Sciatic nerve (tissue), 2 donors: ENCODE data around the gene STUM. TPM values are rescaled to one million over a fixed set of nuclear protein-coding genes. Genes with fewer than 3 reads are reported as not detected.
"Not testable (repeated sequence)": the region's sequence is repeated elsewhere in the genome, so short reads cannot be mapped to it uniquely, and the experiment has no call there.

ENCODE experiments used
- ATAC-seq: fragments of 200-7000 bp; cut with Tn5 transposase; one replicate; pipeline ENCODE4 v1.9.1; 2020; ENCODE audit warnings: mild to moderate bottlenecking, moderate library complexity
- DNase-seq: peaks from one replicate; pipeline ENCODE4 v3.0.0-alpha.2; 2020; ENCODE audit warnings: low spot score
- intact Hi-C: fragments of 100-400 bp; cut with DNase I; formaldehyde crosslinking; loops from one replicate; pipeline ENCODE4 v1.14.2; 2022
- total RNA-seq: library from RNA; stranded (reverse); fragmentation: NEBNext Ultra II Directional; extraction: Animal tissue kit (Norgen Biotek cat#: 25700); gene quantifications from one replicate; pipeline ENCODE4 v1.2.1, GENCODE V29; 2021
- donor health status: DM: no; HTN: no; CAD: no.
- donor health status: DM: no; HTN: no; CAD: no.

The STUM gene
- total RNA-seq, 1 donor from 2014 or later: 7.8 TPM

DNA sequence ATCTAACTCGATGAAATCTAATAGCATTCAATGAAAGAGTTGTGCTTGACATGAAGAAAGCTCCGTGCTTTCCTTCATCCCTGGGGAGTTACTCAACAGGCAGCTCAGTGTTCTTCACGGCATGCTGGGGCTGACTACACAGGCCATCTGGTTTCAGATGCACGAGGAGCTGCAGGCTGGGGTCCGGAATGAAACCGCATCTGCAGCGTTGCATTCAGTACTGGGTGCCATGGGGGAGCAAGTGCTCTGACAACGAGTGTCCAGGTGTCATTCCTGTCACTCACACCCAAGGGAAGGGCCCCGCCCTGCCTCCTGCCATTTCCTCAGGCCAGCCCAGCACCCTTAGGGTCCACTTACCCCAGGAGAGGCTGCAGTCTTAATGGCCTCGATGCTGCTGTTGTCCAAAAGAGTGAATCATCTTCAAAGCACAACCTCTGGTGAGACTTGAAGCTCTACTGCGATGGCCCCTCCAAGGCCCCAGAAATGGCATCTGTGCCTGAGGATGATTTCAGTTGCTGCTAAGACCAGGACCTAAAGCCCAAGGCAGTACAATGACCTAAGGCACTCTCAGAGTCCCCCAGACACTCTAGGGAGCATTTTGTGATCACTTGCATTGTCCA lies 61.4 kb downstream of the STUM start:
- intact Hi-C loops: no loop called here
- ATAC-seq: peak; percentile 91
- peak; percentile 65 for DNase-seq

DNA sequence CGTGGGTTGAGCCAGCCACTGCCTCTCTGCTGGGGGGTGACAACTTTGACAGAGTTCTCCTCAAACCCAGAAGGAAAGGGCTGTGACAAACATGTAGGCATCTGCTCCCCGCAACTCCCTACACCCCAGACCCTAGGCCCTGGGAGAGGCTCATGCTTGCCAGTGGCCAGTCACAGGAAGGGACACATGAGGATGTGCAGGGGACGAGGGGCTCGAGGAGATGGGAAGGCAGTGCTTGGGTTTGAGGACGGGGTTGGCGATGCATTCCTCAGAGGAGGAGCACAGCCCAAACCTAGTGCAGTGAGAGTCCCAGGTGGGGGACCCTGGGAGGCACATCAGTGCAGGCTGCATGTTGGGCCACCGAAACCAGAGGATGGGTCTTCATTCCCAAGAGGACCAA lies 62.1 kb downstream of the STUM start:
- ATAC-seq: no peak
- intact Hi-C loops: no loop called here
- DNase-seq: peak; percentile 19

DNA sequence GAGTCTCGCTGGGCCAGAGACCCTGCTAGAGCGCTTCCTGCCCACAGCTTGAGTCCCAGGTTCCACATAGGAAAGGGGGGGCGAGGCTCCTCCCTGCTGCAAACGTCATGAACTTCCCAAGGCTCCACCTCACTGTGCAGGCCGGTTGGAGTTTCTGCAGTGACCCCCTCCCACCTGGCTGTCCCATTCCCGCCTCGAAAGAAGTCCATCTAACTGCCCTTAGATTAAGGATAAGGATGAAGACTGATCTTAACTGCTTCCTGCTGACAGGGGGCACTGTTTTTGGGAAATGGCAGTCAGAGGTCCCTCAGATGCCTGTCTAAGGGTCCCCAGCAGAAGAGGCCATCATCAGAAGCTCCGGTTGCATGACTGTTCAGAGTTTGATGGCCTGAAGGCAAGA lies 62.7 kb downstream of the STUM start:
- peak; percentile 33 for DNase-seq
- intact Hi-C loops: no loop called here
- no peak for ATAC-seq

DNA sequence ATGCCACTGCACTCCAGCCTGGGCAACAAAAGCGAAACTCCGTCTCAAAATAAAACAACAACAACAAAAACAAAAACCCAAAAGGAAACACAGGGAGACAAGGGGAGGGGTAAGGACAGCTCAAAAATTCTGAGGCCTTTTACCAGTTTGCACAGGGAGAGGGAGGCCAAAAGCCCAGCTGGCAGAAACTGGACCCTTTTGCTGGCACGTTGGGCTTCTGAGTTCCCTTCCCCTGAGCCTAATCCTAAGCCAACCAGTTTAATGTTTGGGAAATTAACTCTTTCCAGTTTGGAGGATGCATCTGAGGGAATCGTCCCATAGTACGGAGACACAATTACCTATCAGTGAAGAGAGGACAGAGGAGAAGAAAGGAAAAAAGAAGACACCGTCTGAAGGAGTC lies 63.4 kb downstream of the STUM start:
- intact Hi-C loops, ATAC-seq: not testable (repeated sequence)
- DNase-seq: peak; percentile 21

DNA sequence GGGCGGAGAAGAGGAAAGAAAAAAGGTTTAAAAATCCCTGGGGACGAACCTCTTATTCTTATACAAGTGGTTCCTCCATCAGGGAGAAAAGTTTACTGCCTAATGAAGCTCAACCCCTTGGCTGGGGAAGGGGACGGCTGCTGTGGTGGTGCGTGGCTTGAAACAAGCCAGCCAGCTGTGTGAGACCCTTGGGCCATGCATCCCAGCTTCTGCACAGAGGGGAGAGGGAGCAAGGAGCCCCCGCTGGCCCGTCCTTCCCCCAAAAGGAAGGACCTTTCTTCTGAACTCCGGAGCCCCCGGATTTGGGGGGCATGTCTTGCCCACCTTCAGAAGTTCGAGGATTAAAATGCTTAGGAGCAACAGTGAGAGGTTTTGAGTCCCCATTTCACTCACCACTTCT lies 67.3 kb downstream of the STUM start:
- DNase-seq (peak; percentile 41), ATAC-seq (no peak)
- intact Hi-C loops: no loop called here

DNA sequence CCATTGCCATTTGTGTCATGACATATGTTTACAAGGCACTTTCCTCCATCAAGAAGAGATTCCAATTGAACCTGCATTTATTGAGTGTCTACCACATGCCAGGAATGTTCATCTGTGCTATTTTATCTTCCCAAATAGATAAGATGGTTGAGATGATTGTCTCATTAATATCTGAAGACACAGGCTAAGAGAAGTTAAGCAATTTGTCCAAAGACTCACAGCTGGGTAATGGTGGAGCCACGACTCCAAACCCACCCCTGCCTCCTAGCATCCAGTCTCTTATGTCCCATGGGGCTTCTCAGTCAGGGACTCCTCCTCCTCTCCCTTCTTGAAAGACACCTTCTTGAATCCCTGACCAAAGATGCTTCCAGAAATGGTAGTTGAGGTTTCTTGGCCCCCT lies 68.1 kb downstream of the STUM start:
- intact Hi-C loops: no loop called here
- ATAC-seq: no peak
- DNase-seq: no peak

DNA sequence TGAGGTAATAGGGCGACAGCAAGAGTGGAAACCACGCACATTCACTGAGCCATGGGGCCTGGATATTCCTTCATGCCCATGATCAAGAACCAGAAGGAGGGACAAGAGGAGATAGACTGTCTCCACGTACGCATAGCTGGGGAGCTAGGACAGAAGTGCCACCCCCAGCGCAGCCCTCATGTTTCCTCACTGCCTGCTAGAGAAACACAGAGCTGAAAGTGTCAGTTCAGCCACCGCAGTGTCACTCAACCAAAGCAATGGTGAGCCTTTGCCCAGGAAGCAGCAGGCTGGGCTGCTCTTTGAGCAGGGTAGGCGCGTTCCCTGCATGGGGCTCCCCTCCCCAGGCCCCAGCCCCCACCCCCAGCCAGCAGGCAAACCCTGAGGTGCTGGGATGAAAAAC lies 68.5 kb downstream of the STUM start:
- intact Hi-C loops: no loop called here
- DNase-seq (no peak), ATAC-seq (no peak)

DNA sequence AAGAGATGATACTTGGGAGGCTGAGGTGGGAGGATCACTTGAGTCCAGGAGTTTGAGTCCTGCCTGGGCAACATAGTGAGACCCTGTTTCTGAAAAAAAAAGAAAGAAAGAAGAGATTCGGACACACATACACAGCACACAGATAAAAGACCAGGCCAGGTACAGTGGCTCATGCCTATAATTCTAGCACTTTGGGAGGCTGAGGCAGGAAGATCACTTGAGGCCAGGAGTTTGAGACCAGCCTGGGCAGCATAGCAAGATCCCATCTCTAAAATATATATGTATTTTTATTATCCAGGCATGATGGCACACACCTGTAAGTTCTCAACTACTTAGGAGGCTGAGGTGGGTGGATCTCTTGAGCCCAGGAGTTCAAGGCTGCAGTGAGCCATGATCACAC lies 69.2 kb downstream of the STUM start:
- DNase-seq, intact Hi-C loops, ATAC-seq: not testable (repeated sequence)

DNA sequence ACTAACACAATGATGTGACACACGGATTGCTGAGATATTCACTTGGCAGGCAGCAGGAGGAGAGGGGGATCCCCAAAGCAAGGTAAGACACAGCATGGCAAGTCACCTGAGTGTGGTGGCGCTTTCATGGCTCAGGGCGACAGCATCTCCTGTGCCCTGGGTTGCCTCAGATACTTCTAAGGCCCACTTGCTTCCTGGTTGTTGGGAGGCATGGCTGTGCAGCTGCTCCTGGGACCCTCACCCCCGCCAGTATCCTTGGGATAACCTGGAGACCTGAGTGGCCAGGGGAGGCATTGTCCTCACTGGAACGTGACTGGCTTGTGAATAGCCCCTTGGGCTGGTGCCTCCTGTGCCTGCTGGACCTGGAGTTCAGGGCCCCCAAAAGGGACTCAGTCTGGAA lies 69.8 kb downstream of the STUM start:
- intact Hi-C loops: no loop called here
- no peak for DNase-seq
- ATAC-seq: no peak

DNA sequence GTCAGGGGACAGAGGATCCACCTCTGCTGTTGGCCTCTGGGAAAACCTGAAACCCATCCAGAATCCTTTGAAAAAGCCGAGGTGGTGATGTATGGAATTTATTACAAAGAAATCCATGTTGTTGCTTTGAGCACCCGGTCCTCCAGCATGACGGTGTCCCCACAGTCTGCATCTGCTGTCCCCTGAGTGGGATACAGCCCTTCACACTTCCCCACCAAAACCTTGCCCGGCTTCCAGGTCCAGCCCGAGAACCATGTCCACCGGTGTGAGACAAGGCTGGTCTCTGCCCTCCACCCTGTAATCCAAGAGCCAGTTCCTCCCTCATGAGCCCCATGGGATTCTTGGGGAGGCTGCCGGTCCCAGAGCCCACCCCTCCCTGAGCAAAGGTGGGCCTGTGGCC lies 70.5 kb downstream of the STUM start:
- DNase-seq: no peak
- ATAC-seq: no peak
- intact Hi-C loops: no loop called here

DNA sequence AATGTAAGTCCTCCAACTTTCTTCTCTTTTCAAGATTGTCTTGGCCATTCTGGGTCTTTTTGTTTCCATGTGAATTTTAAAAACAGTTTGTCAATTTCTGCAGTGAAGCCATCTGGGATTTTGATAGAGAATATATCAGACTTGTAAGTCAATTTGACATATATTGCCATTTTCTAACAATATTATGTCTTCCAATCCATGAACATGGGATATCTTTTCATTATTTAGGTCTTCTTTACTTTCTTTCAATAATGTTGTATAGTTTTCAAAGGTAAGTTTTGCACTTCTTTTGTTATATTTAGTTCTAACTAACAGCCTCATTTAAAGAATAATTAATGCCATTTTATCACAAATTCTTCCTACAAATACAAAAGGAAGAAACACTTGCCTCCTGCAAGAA lies 73.4 kb downstream of the STUM start:
- intact Hi-C loops: no loop called here
- ATAC-seq (no peak), DNase-seq (no peak)

DNA sequence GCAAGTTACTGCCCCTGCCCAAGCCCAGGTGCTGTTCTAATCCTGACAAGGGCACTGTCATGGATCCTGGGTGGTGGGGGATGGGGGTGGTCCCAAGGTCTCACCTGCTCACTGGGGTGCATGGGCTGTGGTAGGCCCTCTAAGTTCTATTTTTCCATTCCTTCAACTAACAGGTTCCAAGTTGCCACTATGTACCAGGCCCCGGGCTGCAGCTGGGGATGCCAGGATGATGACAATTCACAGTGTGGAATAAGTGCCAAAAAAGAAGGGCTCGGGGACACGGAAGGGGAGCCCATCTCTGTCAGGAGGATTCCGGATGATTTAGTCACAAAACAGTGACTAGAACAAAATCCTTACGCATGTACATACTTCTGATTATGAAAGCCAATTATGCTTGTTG lies 76.0 kb downstream of the STUM start:
- ATAC-seq (no peak), DNase-seq (no peak)
- intact Hi-C loops: no loop called here

DNA sequence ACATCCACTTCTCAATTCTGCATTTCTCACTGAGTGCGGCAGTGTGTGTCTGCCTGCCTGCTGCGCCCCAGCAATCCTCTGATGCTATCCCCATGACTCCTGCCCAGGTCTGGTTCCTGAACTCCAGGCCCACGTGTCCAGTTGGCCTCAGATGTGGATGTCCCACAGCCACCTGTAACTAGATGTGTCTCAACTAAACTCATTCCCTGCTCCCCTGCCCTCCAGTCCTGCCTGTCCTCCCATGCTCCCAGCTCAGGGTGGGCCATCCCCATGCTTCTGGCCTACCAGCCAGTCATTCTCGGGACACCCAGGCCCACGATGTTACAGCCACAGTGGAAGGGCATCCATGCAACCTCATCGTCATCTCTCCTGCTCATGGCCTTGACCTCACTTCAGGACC lies 76.8 kb downstream of the STUM start:
- intact Hi-C loops: no loop called here
- ATAC-seq (no peak), DNase-seq (peak; percentile 46)

DNA sequence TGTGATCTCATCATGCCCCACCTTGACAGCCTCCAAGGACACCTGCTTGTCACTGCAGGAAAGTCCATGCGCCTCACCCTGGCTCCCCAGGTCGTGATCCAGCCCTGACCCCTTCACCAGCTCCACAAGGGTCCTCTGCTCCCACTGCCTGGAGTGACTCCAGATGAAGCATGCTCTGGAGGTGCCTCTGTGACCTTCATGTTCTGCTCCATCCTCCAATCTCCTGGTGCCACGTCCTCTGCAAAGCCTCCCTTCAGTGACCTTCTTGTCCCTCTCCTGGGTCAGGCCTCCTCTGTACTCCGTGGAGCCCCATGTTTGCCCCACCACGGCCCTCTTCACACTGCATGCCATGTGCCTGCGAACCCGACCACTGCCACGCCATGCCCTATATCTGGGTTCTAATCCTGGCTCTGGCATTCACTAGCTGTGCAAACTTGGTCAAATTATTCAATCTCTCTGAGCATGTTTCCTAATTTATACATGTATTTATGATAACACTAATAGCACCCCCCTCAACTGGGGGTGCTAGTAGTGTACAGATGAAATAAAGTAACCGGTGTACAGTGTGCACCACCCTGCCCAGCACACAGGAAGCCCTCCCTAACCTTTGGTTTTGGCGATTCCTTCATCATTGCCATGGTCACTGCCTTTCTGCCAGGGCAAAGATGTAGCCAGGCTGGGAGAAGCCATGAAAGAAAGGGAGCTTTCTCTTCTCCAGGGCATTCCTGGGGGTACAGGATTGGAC lies 77.4 kb downstream of the STUM start:
- DNase-seq (peak; percentile 54), ATAC-seq (peak; percentile 48)
- intact Hi-C loops: no loop called here

DNA sequence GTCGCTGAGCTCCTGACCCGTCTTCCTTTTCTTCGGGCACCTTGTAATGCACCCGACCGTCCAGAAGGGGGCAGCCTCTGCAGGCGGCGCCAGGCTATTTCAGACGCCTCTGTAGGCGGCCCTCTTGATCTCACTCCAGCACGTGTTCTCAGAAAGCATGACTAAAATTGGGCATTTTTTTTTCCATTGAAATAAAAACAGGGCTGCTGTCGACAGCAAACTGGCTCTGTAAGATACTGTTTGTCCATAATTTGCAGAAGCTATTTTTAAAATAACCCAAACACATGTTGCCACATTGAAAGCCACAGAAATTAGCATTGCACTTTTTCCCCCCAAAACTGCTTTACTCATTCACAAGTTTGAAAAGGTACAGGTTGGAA lies 78.0 kb downstream of the STUM start:
- intact Hi-C loops: no loop called here
- DNase-seq: peak; percentile 89
- peak; percentile 91 for ATAC-seq

DNA sequence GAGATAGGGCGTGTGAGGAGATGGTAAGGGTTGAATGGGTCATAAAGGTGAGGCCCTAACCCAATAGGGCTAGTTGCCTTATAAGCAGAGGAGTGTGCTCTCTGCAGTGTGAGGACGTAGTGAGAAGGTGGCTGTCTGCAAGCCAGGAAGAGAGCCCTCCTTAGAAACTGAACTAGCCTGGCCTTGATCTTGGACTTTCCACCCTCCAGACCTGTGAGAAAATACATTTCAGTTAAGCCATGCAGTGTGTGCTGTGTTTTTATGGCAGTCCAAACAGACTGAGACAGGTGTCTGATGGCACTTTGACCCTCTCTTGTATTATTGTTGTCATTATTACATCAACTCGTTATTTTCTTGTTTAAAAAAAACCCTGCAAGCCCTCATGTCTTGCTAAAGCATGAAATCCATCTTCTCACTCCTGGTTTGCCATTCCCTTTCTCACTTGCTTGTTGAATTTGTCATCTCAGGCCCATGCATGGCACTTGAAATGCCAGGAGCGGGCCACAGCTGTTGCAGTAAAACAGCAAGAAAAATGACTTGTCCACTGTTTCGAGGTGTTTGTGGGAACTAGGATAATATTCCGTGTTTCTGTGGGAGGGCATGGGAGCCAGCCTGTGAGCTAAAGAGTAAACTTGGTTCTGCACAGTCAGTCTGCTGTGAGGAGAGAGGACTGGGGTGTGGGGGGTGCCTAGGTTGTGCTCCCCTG lies 78.6 kb downstream of the STUM start:
- intact Hi-C loops: no loop called here
- ATAC-seq (no peak), DNase-seq (no peak)

DNA sequence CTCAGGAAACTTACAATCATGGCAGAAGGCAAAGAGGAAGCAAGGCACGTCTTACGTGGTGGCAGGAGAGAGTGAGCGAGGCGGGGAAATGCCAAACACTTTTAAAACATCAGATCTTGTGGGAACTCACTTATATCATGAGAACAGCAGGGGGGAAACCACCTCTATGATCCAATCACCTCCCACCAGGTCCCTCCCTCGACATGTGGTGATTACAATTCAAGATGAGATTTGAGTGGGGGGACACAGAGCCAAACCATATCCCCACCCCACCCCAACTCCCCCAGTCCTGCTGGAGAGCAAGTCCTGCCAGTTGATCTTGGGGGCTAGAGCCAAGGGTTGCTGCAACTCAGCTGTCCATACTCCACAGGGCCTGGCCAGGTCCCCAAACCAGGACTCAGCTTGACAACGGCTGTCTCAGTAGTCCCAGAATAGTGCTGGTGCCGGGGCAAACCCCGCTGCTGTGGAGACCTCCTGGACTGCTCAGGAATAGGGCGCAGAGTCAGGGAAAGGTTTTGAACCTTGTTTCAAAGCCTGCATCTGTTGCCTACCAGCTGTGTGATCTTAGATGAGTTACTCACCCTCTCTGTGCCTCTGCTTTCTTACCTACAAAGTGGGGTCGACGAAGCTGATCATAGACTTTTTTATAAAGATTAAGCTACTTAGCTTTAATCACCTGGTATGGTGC lies 79.5 kb downstream of the STUM start:
- intact Hi-C loops: no loop called here
- no peak for ATAC-seq
- DNase-seq: peak; percentile 45

DNA sequence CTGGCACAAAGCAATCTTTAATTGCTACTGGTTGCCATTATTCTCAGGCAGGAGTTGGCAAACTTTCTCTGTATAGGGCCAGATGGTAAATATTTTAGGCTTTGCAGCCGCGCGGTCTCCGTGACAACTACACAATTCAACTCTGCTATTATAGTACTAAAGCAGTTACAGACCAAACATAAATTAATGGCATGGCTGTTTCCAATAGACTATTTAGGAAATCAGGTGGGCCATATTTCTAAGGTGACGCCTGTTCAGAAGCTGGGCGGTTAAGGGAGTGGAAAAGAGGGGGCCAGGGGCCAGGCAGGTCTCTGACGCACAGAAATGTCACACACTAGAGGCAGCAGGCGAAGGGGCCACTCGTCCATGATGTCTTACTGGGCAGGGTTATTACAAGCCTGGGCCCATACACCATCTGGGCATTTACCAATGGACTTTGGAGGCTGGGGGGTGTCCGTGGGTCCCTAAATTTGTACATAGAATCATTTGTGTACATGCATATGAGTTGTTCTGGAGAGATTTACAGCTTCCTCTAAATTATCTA lies 80.1 kb downstream of the STUM start:
- no peak for DNase-seq
- intact Hi-C loops: no loop called here
- ATAC-seq: no peak

DNA sequence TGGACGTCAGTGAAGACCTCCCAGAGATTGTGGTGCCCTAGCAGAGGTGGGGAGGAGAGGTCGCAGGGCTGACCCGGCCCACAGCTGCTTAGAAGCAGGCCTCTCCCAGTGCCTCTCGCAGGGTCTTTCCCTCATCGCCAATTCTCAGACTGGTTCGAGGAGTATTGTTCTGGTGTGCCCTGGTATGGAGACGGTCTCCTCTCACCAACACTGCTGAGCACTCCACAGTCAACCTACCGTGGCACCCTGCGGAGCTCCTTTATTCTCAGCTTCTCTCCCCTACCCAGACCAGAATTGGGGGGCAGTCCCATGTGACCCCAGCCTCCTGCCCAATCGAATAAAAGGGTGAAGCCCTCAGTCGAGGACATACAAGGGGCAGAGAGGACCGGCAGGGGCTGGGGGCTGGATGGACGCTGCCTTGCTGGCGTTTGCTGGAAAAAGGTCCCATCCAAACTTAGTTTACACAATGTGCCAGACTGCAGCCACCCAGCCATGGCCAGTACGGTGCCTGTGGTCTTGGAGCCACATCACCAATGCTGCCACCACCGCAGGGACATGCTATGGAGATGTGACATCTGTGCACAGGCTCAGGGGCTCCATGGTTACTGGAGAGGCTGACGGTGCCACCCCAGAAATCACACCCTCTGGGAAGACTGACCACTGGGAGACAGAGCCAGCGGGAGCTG lies 80.8 kb downstream of the STUM start:
- DNase-seq: peak; percentile 51
- no peak for ATAC-seq
- intact Hi-C loops: no loop called here
